Endometrial microvascular endothelial cells (primary cell): ENCODE results near the gene ANKRD23. TPM values are rescaled to one million over a fixed set of nuclear protein-coding genes. Genes with fewer than 3 reads are reported as not detected.
"Not testable (repeated sequence)": the region's sequence is repeated elsewhere in the genome, so short reads cannot be mapped to it uniquely, and the experiment has no call there.

Experiments
- in situ Hi-C: cut with HindIII; loops from 2 replicates; pipeline ENCODE4 v1.10.0; 2017; ENCODE audit warnings: low sequenced_read_pairs, low pct_unique_long_range_greater_than_20kb; ENCODE audit errors: inconsistent ontology term
- total RNA-seq: library from RNA; depleted of rRNA; stranded (reverse); fragments of >200 nt; gene quantifications from one replicate; pipeline ENCODE4 v1.2.3, GENCODE V29; 2015; ENCODE audit errors: inconsistent ontology term

The ANKRD23 gene
- total RNA-seq, 1 donor from 2014 or later: 1.1 TPM

- in situ Hi-C loops: no loop called here
These were observed 22.8 kb upstream of the ANKRD23 start for GRCh38 chr2:96866586-96866985.

GRCh38 chr2:96866149-96866548 lies 22.3 kb upstream of the ANKRD23 start:
- in situ Hi-C loops: no loop called here

GRCh38 chr2:96865654-96866053 lies 21.8 kb upstream of the ANKRD23 start:
- in situ Hi-C loops: no loop called here

- in situ Hi-C loops: no loop called here
These were observed 20.7 kb upstream of the ANKRD23 start for GRCh38 chr2:96864343-96865091.

- in situ Hi-C loops: no loop called here
These were observed 19.9 kb upstream of the ANKRD23 start for GRCh38 chr2:96863575-96864342.

GRCh38 chr2:96863056-96863455 lies 19.2 kb upstream of the ANKRD23 start:
- in situ Hi-C loops: not testable (repeated sequence)

- in situ Hi-C loops: no loop called here
These were observed 17.3 kb upstream of the ANKRD23 start for GRCh38 chr2:96861074-96861473.

GRCh38 chr2:96860065-96861029 lies 16.5 kb upstream of the ANKRD23 start:
- in situ Hi-C loops: no loop called here

GRCh38 chr2:96859681-96860064 lies 15.9 kb upstream of the ANKRD23 start:
- in situ Hi-C loops: no loop called here

- in situ Hi-C loops: no loop called here
These were observed 15.4 kb upstream of the ANKRD23 start for GRCh38 chr2:96859099-96859649.

GRCh38 chr2:96857667-96858372 lies 14.0 kb upstream of the ANKRD23 start, which contains the start of gene ANKRD39:
TSS of gene ANKRD39 (minus strand) at chr2:96858016. CDS start at chr2:96857987, 29 bp downstream.
- in situ Hi-C loops: no loop called here

- in situ Hi-C loops: no loop called here
These were observed 13.2 kb upstream of the ANKRD23 start for GRCh38 chr2:96856776-96857666.

GRCh38 chr2:96853321-96853720 lies 9.5 kb upstream of the ANKRD23 start:
- in situ Hi-C loops: no loop called here

GRCh38 chr2:96852667-96853066 lies 8.8 kb upstream of the ANKRD23 start:
- in situ Hi-C loops: no loop called here

GRCh38 chr2:96848264-96848663 lies 4.4 kb upstream of the ANKRD23 start:
- in situ Hi-C loops: no loop called here

GRCh38 chr2:96847586-96847985 lies 3.8 kb upstream of the ANKRD23 start:
- in situ Hi-C loops: no loop called here

- in situ Hi-C loops: no loop called here
These were observed 3.0 kb upstream of the ANKRD23 start for GRCh38 chr2:96846825-96847224.
